Aorta (tissue), 5 donors: Measurements from ENCODE around the gene ZNF580. TPM values are rescaled to one million over a fixed set of nuclear protein-coding genes. Genes with fewer than 3 reads are reported as not detected.
A peak's percentile ranks its signal among the peaks of the same experiment; 100 is the strongest.

ENCODE experiments used
- ATAC-seq: fragments of 200-7000 bp; cut with Tn5 transposase; one replicate; pipeline ENCODE4 v1.9.1; 2022; ENCODE audit warnings: moderate library complexity; ENCODE audit not compliant: low FRiP score
- DNase-seq, 2 donors: peaks; one replicate each; pipeline ENCODE4 v3.0.0-alpha.2; 2020
- H3K27ac ChIP-seq, 2 donors: one replicate each; pipeline ENCODE4 v1.5.1; 2013; ENCODE audit warnings: low read length in 2 of 2, mild to moderate bottlenecking in 2 of 2, moderate library complexity in 2 of 2, control low read depth in 1 of 2, inconsistent platforms in 1 of 2, low read depth in 1 of 2
- H3K27me3 ChIP-seq, 2 donors: one replicate each; pipeline ENCODE4 v1.6.1; 2013; ENCODE audit warnings: control low read depth in 1 of 2, low read length in 1 of 2, mild to moderate bottlenecking in 1 of 2, moderate library complexity in 1 of 2; ENCODE audit not compliant: insufficient read depth in 2 of 2, control insufficient read depth in 1 of 2
- H3K36me3 ChIP-seq, 2 donors: one replicate each; pipeline ENCODE4 v1.6.1; 2013; ENCODE audit warnings: control low read depth in 1 of 2, low read length in 1 of 2, mild to moderate bottlenecking in 1 of 2; ENCODE audit not compliant: insufficient read depth in 2 of 2, control insufficient read depth in 1 of 2
- H3K4me1 ChIP-seq, 2 donors: one replicate each; pipeline ENCODE4 v1.6.1; 2013; ENCODE audit warnings: low read length in 2 of 2, control low read depth in 1 of 2, mild to moderate bottlenecking in 1 of 2, moderate library complexity in 1 of 2; ENCODE audit not compliant: insufficient read depth in 2 of 2, control insufficient read depth in 1 of 2
- H3K4me3 ChIP-seq, 2 donors: one replicate each; pipeline ENCODE4 v1.5.1; 2013; ENCODE audit warnings: low read length in 2 of 2, control low read depth in 1 of 2, mild to moderate bottlenecking in 1 of 2
- H3K9me3 ChIP-seq: one replicate; pipeline ENCODE4 v1.6.1; 2013; ENCODE audit warnings: mild to moderate bottlenecking, low read length; ENCODE audit not compliant: control insufficient read depth
- WGBS, 2 donors: extraction: QIAGEN DNeasy Blood & Tissue Kit; methylation state at CpG; one replicate each; pipeline ENCODE4 v1.1.7; 2013; 5-methylcytosine and 5-hydroxymethylcytosine counted together
- intact Hi-C, 2 donors: fragments of 100-400 bp; cut with DNase I; formaldehyde crosslinking; loops; one replicate each; pipeline versions ENCODE4 v1.14.2 to v1.15.0; 2022
- polyA plus RNA-seq, 2 donors: library from polyadenylated mRNA; stranded (reverse); fragments of 200-250 nt; gene quantifications; one replicate each; pipeline ENCODE4 v1.2.3, GENCODE V29; 2013
- total RNA-seq, 2 donors: library from RNA; stranded (reverse); fragmentation: NEBNext Ultra II Directional; extraction: Animal tissue kit (Norgen Biotek cat#: 25700); gene quantifications; one replicate each; pipeline ENCODE4 v1.2.1, GENCODE V29; 2021
- donor health status: healthy with polysubstance abuse.
- donor health status: Bipolar disorder and iron deficiency.
- donor health status: DM: no; HTN: no; CAD: no.
- donor health status: DM: no; HTN: no; CAD: no.
- donor health status: DM: yes; HTN: yes; CAD: no.

ZNF580 gene
- total and polyA plus RNA-seq, 4 donors: 13.3 to 79.6 (median 43.3) TPM

DNA sequence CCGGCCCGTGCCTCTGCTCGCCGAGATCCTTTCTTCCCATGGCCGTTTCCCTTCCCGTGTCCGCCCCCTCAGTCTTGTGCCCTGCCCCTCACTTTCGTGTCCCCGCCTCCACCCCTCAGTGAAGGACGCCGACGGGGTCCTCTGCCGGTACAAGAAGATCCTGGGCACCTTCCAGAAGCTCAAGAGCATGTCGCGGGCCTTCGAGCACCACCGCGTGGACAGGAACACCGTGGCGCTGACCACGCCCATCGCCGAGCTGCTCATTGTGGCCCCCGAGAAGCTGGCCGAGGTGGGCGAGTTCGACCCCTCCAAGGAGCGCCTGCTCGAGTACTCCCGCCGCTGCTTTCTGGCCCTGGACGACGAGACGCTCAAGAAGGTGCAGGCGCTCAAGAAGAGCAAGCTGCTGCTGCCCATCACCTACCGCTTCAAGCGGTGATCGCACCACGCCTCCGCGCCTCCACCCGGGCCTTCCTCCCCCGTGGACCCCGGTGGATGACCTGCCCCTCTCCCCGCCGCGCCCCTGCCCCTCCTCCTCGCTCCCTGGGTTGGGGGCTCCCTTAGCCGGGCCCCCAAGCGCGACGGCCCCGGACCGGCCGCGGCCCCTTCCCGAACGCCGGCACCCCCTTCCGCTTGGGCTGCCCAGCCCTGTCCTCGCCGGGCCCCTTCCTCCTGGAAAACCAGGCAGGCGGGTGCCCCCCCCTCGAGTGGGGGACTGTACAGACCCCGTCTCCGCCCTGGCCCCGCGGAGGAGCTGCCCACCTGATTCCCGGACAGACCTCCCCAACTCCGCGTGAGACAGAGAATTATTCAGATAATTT is 11.7 kb downstream of the ZNF580 start:
- no peak for DNase-seq
- ATAC-seq: no peak
- no peaks in the 10 kb centered on the region for H3K27me3 ChIP-seq
- WGBS, 2 donors: 69 to 73% methylated on average over 67 to 71 of the region's 71 CpGs
- H3K27ac ChIP-seq: no peak overlapping the region
- H3K36me3 ChIP-seq: no peaks in the 10 kb centered on the region
- H3K9me3 ChIP-seq: no peaks in the 10 kb centered on the region
- intact Hi-C loops: loop anchor here in 1 of 2 donors (10.0 kb wide), 1 partner anchor 472 kb away; the partner anchor contains the start of gene ZNF787
- no peak overlapping the region for H3K4me3 ChIP-seq
- H3K4me1 ChIP-seq: peaks cover 0 to 6% of the 10 kb centered on the region in 2 donors

DNA sequence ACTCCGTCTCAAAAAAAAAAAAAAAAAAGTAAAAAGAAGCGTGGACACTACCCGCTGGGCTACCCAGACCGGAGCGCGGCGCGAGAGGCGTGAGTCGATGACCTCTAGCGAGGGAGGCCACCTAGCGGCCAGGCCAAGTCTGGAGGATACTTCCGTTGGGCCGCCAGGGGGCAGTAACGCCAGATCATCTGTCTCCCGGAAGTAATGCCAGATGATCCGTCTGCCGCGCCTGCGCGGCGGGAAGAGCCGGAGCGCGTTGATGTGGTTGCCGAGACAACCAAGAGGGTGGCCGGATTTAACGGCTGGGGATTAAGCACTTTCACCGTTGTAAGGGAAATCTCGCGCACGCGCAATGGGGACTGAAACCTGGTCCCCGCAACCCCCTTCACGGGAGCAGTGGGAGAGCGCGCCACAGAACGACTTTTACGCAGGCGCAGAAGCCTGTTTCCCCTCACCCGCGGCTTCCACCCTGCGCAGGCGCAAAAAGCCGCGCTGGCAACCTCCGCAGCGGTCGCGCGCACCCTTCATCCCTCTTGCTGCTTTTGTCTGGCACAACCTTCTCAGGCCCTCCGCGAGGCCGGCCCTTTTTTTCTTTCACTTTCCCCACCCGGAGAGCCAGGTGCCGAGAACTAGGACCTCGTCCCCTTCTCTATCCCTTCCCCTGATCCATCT is 13.0 kb downstream of the ZNF580 start:
- Histone ChIP-seq H3K4me3 (peak overlapping the region; percentile 4 to 19), H3K4me1 (peaks cover 0 to 6% of the 10 kb centered on the region in 2 donors), H3K27me3 (no peaks in the 10 kb centered on the region), H3K27ac (peak overlapping the region in 1 of 2 donors; percentile 97), H3K36me3 (no peaks in the 10 kb centered on the region), H3K9me3 (no peaks in the 10 kb centered on the region)
- ATAC-seq (peak; percentile 90), DNase-seq (peak; percentile 99 to 100)
- WGBS, 2 donors: 0% methylated on average over 48 to 57 of the region's 57 CpGs
- intact Hi-C loops: loop anchor here in 1 of 2 donors (1.0 to 10.0 kb wide), 2 partner anchors 22 to 471 kb away; partner anchors contain the start of genes EPN1 and ZNF787

DNA sequence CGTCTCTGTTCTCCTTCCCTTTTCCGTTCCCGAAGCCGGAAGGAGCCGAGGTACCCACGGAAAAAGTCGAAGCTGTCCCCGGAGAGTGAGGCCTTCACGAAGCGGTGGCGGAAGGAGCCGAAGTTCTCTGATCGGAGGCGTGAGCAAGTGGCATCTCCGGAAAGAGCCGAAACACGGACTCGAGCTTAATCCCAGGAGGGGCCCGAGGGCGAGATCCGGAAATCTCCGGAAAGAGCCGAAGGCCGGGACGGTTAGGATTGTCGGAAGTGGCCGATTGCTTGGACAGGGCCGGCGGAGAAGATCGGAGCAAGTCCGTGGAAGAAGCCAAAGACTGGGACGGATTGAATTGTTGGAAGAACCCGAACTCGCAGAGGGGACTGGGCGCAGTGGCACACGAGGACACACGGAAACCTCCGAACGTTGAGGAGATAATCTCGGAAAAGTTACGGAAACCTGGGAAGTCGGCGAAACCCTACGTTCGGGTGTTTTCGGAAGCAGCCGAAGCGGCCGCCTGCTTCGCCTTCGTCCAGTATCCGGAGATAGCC is 13.6 kb downstream of the ZNF580 start:
- intact Hi-C loops: loop anchor here in 1 of 2 donors (1.0 to 10.0 kb wide), 2 partner anchors 21 to 470 kb away; partner anchors contain the start of genes EPN1 and ZNF787
- 0% methylated on average over 52 of the region's 52 CpGs for WGBS, 2 donors
- peak; percentile 94 for ATAC-seq
- Histone ChIP-seq H3K27ac (peak overlapping the region in 1 of 2 donors; percentile 97), H3K27me3 (no peaks in the 10 kb centered on the region), H3K4me3 (peak overlapping the region; percentile 39 to 57), H3K9me3 (no peaks in the 10 kb centered on the region), H3K36me3 (no peaks in the 10 kb centered on the region), H3K4me1 (peaks cover 0 to 6% of the 10 kb centered on the region in 2 donors)
- DNase-seq: peak; percentile 99 to 100

DNA sequence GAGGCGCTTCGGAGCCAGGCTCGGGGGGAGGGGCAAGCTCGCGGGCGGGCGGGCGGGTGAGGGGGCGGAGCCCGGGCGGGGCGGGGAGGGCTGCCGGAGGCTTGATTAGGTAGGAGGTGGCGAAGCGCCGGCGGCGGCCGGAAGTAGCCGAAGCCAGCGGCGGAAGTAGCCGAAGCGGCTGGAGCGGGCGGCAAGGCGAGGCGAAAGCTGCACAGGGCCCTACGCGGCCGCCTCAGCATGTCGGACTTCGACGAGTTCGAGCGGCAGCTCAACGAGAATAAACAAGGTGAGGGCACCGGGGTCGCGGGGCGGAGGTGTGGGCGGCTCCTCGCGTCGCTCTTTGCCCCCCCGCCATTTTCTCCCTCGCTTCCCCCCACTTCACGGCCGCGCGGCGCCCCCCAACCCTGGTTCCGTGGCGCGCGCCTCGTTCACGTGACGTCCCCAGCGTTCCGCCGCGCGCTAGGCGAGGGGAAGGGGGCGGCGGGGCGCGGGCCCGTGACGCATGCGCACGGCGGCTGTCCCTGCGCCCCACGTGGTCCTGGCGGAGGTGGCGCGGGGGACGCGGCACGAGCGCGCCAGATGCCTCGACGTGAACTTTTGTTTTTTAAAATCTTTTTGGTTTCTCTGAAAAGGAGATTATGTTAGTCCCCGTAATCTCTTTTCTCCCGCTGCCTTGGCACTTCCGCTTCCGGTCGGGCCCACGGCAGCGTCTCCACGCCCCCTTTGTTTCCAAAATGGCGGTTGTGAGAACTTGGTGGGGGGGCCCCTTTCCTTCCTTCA is 14.3 kb downstream of the ZNF580 start, which contains the start of gene U2AF2:
Gene U2AF2, plus strand, starts transcription at position 168 of the 780 bp plus-strand sequence. Its CDS starts 70 bp downstream, at position 238.
- intact Hi-C loops: loop anchor here in 1 of 2 donors (1.0 to 10.0 kb wide), 2 partner anchors 20 to 470 kb away; partner anchors contain the start of genes EPN1 and ZNF787

DNA sequence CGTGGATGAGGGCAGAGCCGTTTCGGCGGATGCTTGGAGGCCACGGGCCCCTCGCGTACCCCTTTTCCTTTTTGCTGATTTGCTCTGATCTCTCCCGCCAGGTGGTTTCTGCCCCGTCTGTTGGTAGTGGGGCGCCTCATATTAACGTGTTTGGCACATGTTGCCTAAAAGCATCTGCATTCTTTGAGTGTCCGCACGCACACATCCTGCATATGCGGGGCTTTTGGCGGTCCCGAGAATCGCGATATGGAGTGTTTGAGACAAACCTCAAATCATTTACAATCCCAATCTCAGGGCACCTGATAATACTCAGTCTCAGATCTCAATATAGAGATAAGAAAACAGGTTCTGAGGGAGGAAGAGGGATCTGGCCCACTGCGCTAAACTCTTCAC is 14.8 kb downstream of the ZNF580 start:
- intact Hi-C loops: loop anchor here in 1 of 2 donors (10.0 kb wide), 1 partner anchor 469 kb away; the partner anchor contains the start of gene ZNF787
- Histone ChIP-seq H3K36me3 (no peaks in the 10 kb centered on the region), H3K27me3 (no peaks in the 10 kb centered on the region), H3K4me1 (peaks cover 0 to 6% of the 10 kb centered on the region in 2 donors), H3K9me3 (no peaks in the 10 kb centered on the region), H3K4me3 (peak overlapping the region; percentile 70 to 88), H3K27ac (peak overlapping the region in 1 of 2 donors; percentile 16)
- DNase-seq (no peak), ATAC-seq (no peak)
- 0% methylated on average over 19 of the region's 19 CpGs for WGBS, 2 donors

More for the DNA sequence above, 14.3 kb downstream of the ZNF580 start, which contains the start of gene U2AF2:
- H3K9me3 ChIP-seq: no peaks in the 10 kb centered on the region
- WGBS, 2 donors: 0 to 1% methylated on average over 61 to 95 of the region's 95 CpGs
- DNase-seq (peak; percentile 97 to 99), ATAC-seq (peak; percentile 86)
- H3K36me3 ChIP-seq: no peaks in the 10 kb centered on the region
- peak within 1 kb of the TSS; percentile 29 to 97 for H3K27ac ChIP-seq
- H3K4me3 ChIP-seq: peak within 1 kb of the TSS; percentile 70 to 88
- no peaks in the 10 kb centered on the region for H3K27me3 ChIP-seq
- H3K4me1 ChIP-seq: peaks cover 0 to 6% of the 10 kb centered on the region in 2 donors

DNA sequence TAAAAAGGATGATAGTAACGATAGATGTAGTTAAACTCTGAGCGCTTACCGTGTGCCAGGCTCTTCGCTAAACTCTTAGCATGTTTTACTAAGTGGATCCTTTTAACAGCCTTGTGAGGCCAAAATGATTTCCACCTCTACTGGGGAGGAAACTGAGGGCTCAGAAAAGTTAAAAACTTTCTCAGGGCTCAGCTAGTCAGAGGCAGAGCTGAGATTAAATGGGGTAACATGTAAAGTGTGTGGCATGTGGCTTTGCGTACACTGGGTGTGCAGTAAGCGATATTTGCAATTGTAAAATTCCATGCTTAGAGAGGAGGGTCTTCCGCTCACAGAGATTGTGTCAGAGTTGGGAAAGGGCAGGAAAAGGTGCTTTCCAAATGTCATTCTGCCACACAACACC is 15.8 kb downstream of the ZNF580 start:
- Histone ChIP-seq H3K4me3 (no peak overlapping the region), H3K4me1 (peaks cover 0 to 6% of the 10 kb centered on the region in 2 donors), H3K27me3 (no peaks in the 10 kb centered on the region), H3K27ac (no peak overlapping the region), H3K36me3 (peaks cover 0 to 2% of the 10 kb centered on the region in 2 donors), H3K9me3 (no peaks in the 10 kb centered on the region)
- intact Hi-C loops: loop anchor here in 1 of 2 donors (10.0 kb wide), 1 partner anchor 468 kb away; the partner anchor contains the start of gene ZNF787
- no peak for ATAC-seq
- no peak for DNase-seq
- WGBS, 2 donors: 60 to 62% methylated on average over 7 of the region's 7 CpGs

DNA sequence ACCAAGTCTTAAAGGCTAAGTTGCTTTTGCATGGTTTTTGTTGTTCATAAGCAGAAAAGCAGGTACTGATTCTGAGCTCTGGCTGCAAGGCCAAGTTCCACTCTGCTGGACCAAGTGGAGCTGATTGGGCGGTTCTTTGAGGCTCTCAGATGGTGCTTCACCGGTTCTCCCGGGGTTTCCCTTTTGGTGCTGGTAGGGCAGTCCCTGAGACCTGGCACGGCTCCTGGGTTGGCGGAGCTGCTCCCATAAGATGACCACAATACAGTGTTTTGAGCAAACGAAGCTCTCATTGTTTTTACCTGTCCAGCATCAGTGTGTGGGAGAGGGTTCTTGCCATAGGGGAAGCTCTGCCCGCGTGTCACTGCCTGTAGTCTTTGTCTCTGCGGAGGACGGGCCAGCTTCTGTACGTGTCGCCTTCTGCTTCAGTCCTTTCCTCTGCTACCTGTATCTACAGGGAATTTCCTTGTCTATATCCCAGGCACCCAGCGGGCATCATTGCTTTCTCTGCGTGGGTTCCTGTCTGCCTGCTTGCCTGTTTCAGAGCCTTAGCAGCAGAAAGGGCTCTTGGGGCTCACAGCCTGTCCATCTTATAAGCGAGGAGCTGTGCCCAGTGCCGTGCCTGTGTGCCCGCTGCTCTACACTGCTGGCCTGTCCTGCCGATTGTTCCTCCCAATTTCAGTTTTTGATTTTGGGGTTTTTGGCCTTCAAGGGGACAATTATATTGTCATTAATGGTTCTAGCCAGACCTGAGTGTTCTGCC is 16.4 kb downstream of the ZNF580 start:
- no peak overlapping the region for H3K4me3 ChIP-seq

More for the DNA sequence above, 16.4 kb downstream of the ZNF580 start:
- no peaks in the 10 kb centered on the region for H3K9me3 ChIP-seq
- no peak overlapping the region for H3K27ac ChIP-seq
- no peak for DNase-seq
- H3K27me3 ChIP-seq: no peaks in the 10 kb centered on the region
- no peak for ATAC-seq
- peaks cover 0 to 2% of the 10 kb centered on the region in 2 donors for H3K36me3 ChIP-seq
- peaks cover 0 to 6% of the 10 kb centered on the region in 2 donors for H3K4me1 ChIP-seq
- 52 to 53% methylated on average over 18 of the region's 18 CpGs for WGBS, 2 donors
- intact Hi-C loops: loop anchor here in 1 of 2 donors (10.0 kb wide), 1 partner anchor 468 kb away; the partner anchor contains the start of gene ZNF787
